A549 (cell line): Measurements from ENCODE around the gene WDR45B. TPM values are rescaled to one million over a fixed set of nuclear protein-coding genes. Genes with fewer than 3 reads are reported as not detected.

Experiments used
- BHLHE40 ChIP-seq: IDR thresholded peaks from 2 replicates; pipeline ENCODE4 v1.6.1; 2012; ENCODE audit warnings: low read depth, low read length, inconsistent platforms
- CBX2 ChIP-seq: fragments of 200-600 bp; sonication (generic); IDR thresholded peaks from 2 replicates; pipeline ENCODE4 v1.6.1; 2016; ENCODE audit warnings: low read depth, mild to moderate bottlenecking, borderline replicate concordance
- CEBPB ChIP-seq, 2 experiments: fragments of >200 bp in 1 of 2; sonication (Bioruptor Twin) in 1 of 2; formaldehyde crosslinking in 1 of 2; IDR thresholded peaks; 2 replicates each; pipeline ENCODE4 v1.6.1; 2012 to 2016
- E2F6 ChIP-seq: IDR thresholded peaks from 2 replicates; pipeline ENCODE4 v1.6.1; 2012; ENCODE audit warnings: low read depth, borderline replicate concordance
- EHF ChIP-seq: fragments of 250-450 bp; sonication (Bioruptor Pico); IDR thresholded peaks from 2 replicates; pipeline ENCODE4 v1.5.0; 2020; ENCODE audit warnings: mild to moderate bottlenecking
- EHMT2 ChIP-seq: fragments of 200-600 bp; sonication (generic); IDR thresholded peaks from 2 replicates; pipeline ENCODE4 v1.6.1; 2016; ENCODE audit warnings: antibody characterized with exemption, low read depth, mild to moderate bottlenecking, moderate library complexity
- EP300 ChIP-seq, 2 experiments: fragments of >200 bp; sonication (Bioruptor Twin); formaldehyde crosslinking; IDR thresholded peaks; 2 replicates in 1 of 2; 3 replicates in 1 of 2; pipeline ENCODE4 v1.6.1; 2016 to 2017
- FOSL2 ChIP-seq, 2 experiments: fragments of 450-650 bp in 1 of 2; fragments of >200 bp in 1 of 2; sonication (Bioruptor Twin) in 1 of 2; formaldehyde crosslinking; IDR thresholded peaks; 2 replicates each; pipeline versions ENCODE4 v1.5.0 to v1.6.1; 2016 to 2020; ENCODE audit warnings: mild to moderate bottlenecking in 1 of 2, moderate library complexity in 1 of 2
- GATA3 ChIP-seq: IDR thresholded peaks from 2 replicates; pipeline ENCODE4 v1.6.1; 2012; ENCODE audit warnings: borderline replicate concordance
- HDAC2 ChIP-seq: fragments of 200-600 bp; sonication (generic); IDR thresholded peaks from 2 replicates; pipeline ENCODE4 v1.6.1; 2016
- HES2 ChIP-seq: fragments of >200 bp; sonication (Bioruptor Twin); formaldehyde crosslinking; IDR thresholded peaks from 2 replicates; pipeline ENCODE4 v1.6.1; 2016
- HEYL ChIP-seq: fragments of 250-450 bp; sonication (Bioruptor Pico); IDR thresholded peaks from 2 replicates; pipeline ENCODE4 v1.8.0; 2021; ENCODE audit warnings: mild to moderate bottlenecking, moderate library complexity
- HOXA7 ChIP-seq: fragments of 250-450 bp; sonication (Bioruptor Pico); IDR thresholded peaks from 2 replicates; pipeline ENCODE4 v1.5.0; 2020; ENCODE audit warnings: mild to moderate bottlenecking, moderate library complexity
- HOXB13 ChIP-seq: fragments of 250-450 bp; sonication (Bioruptor Pico); IDR thresholded peaks from 2 replicates; pipeline ENCODE4 v1.5.0; 2020; ENCODE audit warnings: low read depth, mild to moderate bottlenecking, moderate library complexity
- HOXB5 ChIP-seq: fragments of 250-450 bp; sonication (Bioruptor Pico); IDR thresholded peaks from 2 replicates; pipeline ENCODE4 v1.5.0; 2020; ENCODE audit warnings: mild to moderate bottlenecking, moderate library complexity
- JUN ChIP-seq, 2 experiments: fragments of >200 bp; sonication (Bioruptor Twin); formaldehyde crosslinking; IDR thresholded peaks; 2 replicates in 1 of 2; 3 replicates in 1 of 2; pipeline ENCODE4 v1.6.1; 2016 to 2017
- JUNB ChIP-seq: fragments of >200 bp; sonication (Bioruptor Twin); formaldehyde crosslinking; IDR thresholded peaks from 2 replicates; pipeline ENCODE4 v1.6.1; 2016
- KDM5A ChIP-seq: fragments of 200-600 bp; sonication (generic); IDR thresholded peaks from 2 replicates; pipeline ENCODE4 v1.6.1; 2016; ENCODE audit warnings: antibody characterized with exemption, mild to moderate bottlenecking
- MAFK ChIP-seq: fragments of 450-650 bp; IDR thresholded peaks from 2 replicates; pipeline ENCODE4 v1.6.1; 2014; ENCODE audit not compliant: partially characterized antibody
- POLR2A ChIP-seq: IDR thresholded peaks from 2 replicates; pipeline ENCODE4 v1.6.1; 2012; ENCODE audit warnings: mild to moderate bottlenecking, low read length
- RAD21 ChIP-seq, 2 experiments: fragments of >200 bp in 1 of 2; sonication (Bioruptor Twin) in 1 of 2; formaldehyde crosslinking in 1 of 2; IDR thresholded peaks in 1 of 2; conservative IDR thresholded peaks in 1 of 2; 2 replicates in 1 of 2; 3 replicates in 1 of 2; pipeline ENCODE4 v1.6.1; 2012 to 2018; ENCODE audit warnings: inconsistent platforms in 1 of 2
- RARB ChIP-seq: fragments of 250-450 bp; sonication (Bioruptor Pico); IDR thresholded peaks from 2 replicates; pipeline ENCODE4 v1.8.0; 2021; ENCODE audit warnings: mild to moderate bottlenecking, moderate library complexity
- REST ChIP-seq: fragments of 200-600 bp; sonication (generic); IDR thresholded peaks from 2 replicates; pipeline ENCODE4 v1.6.1; 2016; ENCODE audit warnings: antibody characterized with exemption, mild to moderate bottlenecking, moderate library complexity
- RNF2 ChIP-seq: fragments of 200-600 bp; sonication (generic); IDR thresholded peaks from 2 replicates; pipeline ENCODE4 v1.6.1; 2016; ENCODE audit warnings: low read depth, mild to moderate bottlenecking, antibody characterized with exemption, moderate library complexity, borderline replicate concordance
- TFCP2L1 ChIP-seq: fragments of 250-450 bp; sonication (Bioruptor Pico); IDR thresholded peaks from 2 replicates; pipeline ENCODE4 v1.5.0; 2021; ENCODE audit warnings: mild to moderate bottlenecking
- TP53 ChIP-seq: fragments of 250-450 bp; sonication (Bioruptor Pico); IDR thresholded peaks from 2 replicates; pipeline ENCODE4 v1.5.0; 2021; ENCODE audit warnings: mild to moderate bottlenecking, moderate library complexity
- USF2 ChIP-seq: fragments of 450-650 bp; IDR thresholded peaks from 2 replicates; pipeline ENCODE4 v1.6.1; 2014; ENCODE audit warnings: antibody characterized with exemption
- ZC3H11A ChIP-seq: fragments of 450-650 bp; IDR thresholded peaks from 2 replicates; pipeline ENCODE4 v1.6.1; 2014; ENCODE audit warnings: antibody characterized with exemption, mild to moderate bottlenecking
- ZFP36 ChIP-seq: fragments of 450-650 bp; IDR thresholded peaks from 2 replicates; pipeline ENCODE4 v1.6.1; 2014; ENCODE audit warnings: borderline replicate concordance; ENCODE audit not compliant: partially characterized antibody
- polyA plus RNA-seq, 4 experiments: library from polyadenylated mRNA; depleted of rRNA in 3 of 4; stranded (reverse); fragments of >200 nt; fragmentation: RNase III in 1 of 4; extraction: RNeasy Plus Mini Kit Qiagen cat#74134 plus additional on column Dnase treatment in 1 of 4; gene quantifications; 2 replicates in 3 of 4; 3 replicates in 1 of 4; pipeline ENCODE4 v1.2.3, GENCODE V29; 2011 to 2017
- TF ChIP-seq, protein P1 (sequence below): fragments of >200 bp; sonication (Bioruptor Twin); formaldehyde crosslinking; IDR thresholded peaks from 3 replicates; pipeline ENCODE4 v1.5.1; 2016
- TF ChIP-seq, protein P2 (sequence below): fragments of 250-450 bp; sonication (Bioruptor Pico); IDR thresholded peaks from 2 replicates; pipeline ENCODE4 v1.5.0; 2020; ENCODE audit warnings: low read depth, mild to moderate bottlenecking, moderate library complexity
- TF ChIP-seq, protein P3 (sequence below): fragments of 250-450 bp; sonication (Bioruptor Pico); IDR thresholded peaks from 2 replicates; pipeline ENCODE4 v1.5.0; 2021; ENCODE audit warnings: mild to moderate bottlenecking, moderate library complexity, borderline replicate concordance

The WDR45B gene
- polyA plus RNA-seq, 2 of the 4 experiments (the other 2 are of a cell fraction) = 88.2 to 124 TPM

- TF ChIP-seq EHF (CRISPR knock-in tag) (no peak), HDAC2 (peak; percentile 51; the same call in 1 of the 2 replicates), E2F6 (no peak), HOXB13 (CRISPR knock-in tag) (no peak), HOXA7 (CRISPR knock-in tag) (no peak), ZC3H11A (no peak), EP300 (IDR thresholded peaks at IDR 0.05) (peak in 1 of 2 experiments; percentile 17; a peak in 1 of 5 replicates), EHMT2 (no peak), BHLHE40 (no peak), REST (peak; percentile 35; the same call in 1 of the 2 replicates), RAD21 (conservative IDR thresholded peaks at IDR 0.05 in 1 of 2, IDR thresholded peaks at IDR 0.05 in 1 of 2) (no peak; a peak in 1 of 5 replicates), CBX2 (no peak), TP53 (CRISPR knock-in tag) (no peak), KDM5A (no peak), RARB (CRISPR knock-in tag) (no peak), HEYL (CRISPR knock-in tag) (no peak), GATA3 (no peak), HOXB5 (no peak), USF2 (no peak), POLR2A (peak; percentile 41), FOSL2 (IDR thresholded peaks at IDR 0.05) (no peak), FOSL2 (CRISPR knock-in tag; IDR thresholded peaks at IDR 0.05) (no peak), JUN (IDR thresholded peaks at IDR 0.05) (peak in 1 of 2 experiments; percentile 68; a peak in 3 of 5 replicates), RNF2 (no peak), HES2 (no peak), MAFK (no peak), CEBPB (IDR thresholded peaks at IDR 0.05) (no peak), TFCP2L1 (CRISPR knock-in tag) (no peak; the same call in 1 of the 2 replicates), JUNB (no peak), ZFP36 (no peak)
- TF ChIP-seq, protein P1, sequence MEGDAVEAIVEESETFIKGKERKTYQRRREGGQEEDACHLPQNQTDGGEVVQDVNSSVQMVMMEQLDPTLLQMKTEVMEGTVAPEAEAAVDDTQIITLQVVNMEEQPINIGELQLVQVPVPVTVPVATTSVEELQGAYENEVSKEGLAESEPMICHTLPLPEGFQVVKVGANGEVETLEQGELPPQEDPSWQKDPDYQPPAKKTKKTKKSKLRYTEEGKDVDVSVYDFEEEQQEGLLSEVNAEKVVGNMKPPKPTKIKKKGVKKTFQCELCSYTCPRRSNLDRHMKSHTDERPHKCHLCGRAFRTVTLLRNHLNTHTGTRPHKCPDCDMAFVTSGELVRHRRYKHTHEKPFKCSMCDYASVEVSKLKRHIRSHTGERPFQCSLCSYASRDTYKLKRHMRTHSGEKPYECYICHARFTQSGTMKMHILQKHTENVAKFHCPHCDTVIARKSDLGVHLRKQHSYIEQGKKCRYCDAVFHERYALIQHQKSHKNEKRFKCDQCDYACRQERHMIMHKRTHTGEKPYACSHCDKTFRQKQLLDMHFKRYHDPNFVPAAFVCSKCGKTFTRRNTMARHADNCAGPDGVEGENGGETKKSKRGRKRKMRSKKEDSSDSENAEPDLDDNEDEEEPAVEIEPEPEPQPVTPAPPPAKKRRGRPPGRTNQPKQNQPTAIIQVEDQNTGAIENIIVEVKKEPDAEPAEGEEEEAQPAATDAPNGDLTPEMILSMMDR = no peak
- TF ChIP-seq, protein P2, sequence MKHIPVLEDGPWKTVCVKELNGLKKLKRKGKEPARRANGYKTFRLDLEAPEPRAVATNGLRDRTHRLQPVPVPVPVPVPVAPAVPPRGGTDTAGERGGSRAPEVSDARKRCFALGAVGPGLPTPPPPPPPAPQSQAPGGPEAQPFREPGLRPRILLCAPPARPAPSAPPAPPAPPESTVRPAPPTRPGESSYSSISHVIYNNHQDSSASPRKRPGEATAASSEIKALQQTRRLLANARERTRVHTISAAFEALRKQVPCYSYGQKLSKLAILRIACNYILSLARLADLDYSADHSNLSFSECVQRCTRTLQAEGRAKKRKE (CRISPR knock-in tag) = no peak
- TF ChIP-seq, protein P3, sequence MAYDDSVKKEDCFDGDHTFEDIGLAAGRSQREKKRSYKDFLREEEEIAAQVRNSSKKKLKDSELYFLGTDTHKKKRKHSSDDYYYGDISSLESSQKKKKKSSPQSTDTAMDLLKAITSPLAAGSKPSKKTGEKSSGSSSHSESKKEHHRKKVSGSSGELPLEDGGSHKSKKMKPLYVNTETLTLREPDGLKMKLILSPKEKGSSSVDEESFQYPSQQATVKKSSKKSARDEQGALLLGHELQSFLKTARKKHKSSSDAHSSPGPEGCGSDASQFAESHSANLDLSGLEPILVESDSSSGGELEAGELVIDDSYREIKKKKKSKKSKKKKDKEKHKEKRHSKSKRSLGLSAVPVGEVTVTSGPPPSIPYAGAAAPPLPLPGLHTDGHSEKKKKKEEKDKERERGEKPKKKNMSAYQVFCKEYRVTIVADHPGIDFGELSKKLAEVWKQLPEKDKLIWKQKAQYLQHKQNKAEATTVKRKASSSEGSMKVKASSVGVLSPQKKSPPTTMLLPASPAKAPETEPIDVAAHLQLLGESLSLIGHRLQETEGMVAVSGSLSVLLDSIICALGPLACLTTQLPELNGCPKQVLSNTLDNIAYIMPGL = no peak
Observed at GRCh38 chr17:82592767-82593589, 55.3 kb downstream of the WDR45B start (continued).
